HG02571 (cell line): ENCODE data around the gene CHMP6.

Experiments used
- ATAC-seq: cut with Tn5 transposase; IDR thresholded peaks from one replicate; pipeline ENCODE4 v1.9.1; 2021; ENCODE audit warnings: mild to moderate bottlenecking, moderate library complexity; ENCODE audit not compliant: unreplicated experiment

Gene CHMP6

GRCh38 chr17:80956321-80957190, 35.1 kb upstream of the CHMP6 start:
- no peak for ATAC-seq

- no peak for ATAC-seq
These were observed 34.1 kb upstream of the CHMP6 start for GRCh38 chr17:80957461-80957941.

- ATAC-seq: no peak
These were observed 32.2 kb upstream of the CHMP6 start for GRCh38 chr17:80959330-80960036.

- no peak for ATAC-seq
These were observed 31.4 kb upstream of the CHMP6 start for GRCh38 chr17:80960037-80960796.

- ATAC-seq: no peak
These were observed 30.7 kb upstream of the CHMP6 start for GRCh38 chr17:80960797-80961452.

GRCh38 chr17:80961541-80962330, 29.9 kb upstream of the CHMP6 start:
- ATAC-seq: no peak

- no peak for ATAC-seq
These were observed 29.0 kb upstream of the CHMP6 start for GRCh38 chr17:80962356-80963329.

GRCh38 chr17:80963812-80964543, 27.7 kb upstream of the CHMP6 start:
- no peak for ATAC-seq

GRCh38 chr17:80964544-80964856, 27.1 kb upstream of the CHMP6 start:
- no peak for ATAC-seq

- no peak for ATAC-seq
These were observed 26.6 kb upstream of the CHMP6 start for GRCh38 chr17:80964859-80965580.

GRCh38 chr17:80965606-80966005, 26.0 kb upstream of the CHMP6 start:
- no peak for ATAC-seq

GRCh38 chr17:80967404-80967872, 24.2 kb upstream of the CHMP6 start:
- no peak for ATAC-seq

GRCh38 chr17:80968602-80969029, 23.0 kb upstream of the CHMP6 start:
- ATAC-seq: no peak

GRCh38 chr17:80969030-80969673, 22.5 kb upstream of the CHMP6 start:
- no peak for ATAC-seq

GRCh38 chr17:80969674-80970043, 22.0 kb upstream of the CHMP6 start:
- no peak for ATAC-seq

- ATAC-seq: no peak
These were observed 21.4 kb upstream of the CHMP6 start for GRCh38 chr17:80970044-80970761.
